Right cardiac atrium (tissue), 5 donors: Measurements from ENCODE around the gene ERAS. TPM values are rescaled to one million over a fixed set of nuclear protein-coding genes. Genes with fewer than 3 reads are reported as not detected.

Experiments used
- ATAC-seq, 2 donors: fragments of 200-7000 bp; cut with Tn5 transposase; one replicate each; pipeline versions ENCODE4 v1.8.0 to v1.9.1; 2020; ENCODE audit warnings: moderate library complexity in 2 of 2, mild to moderate bottlenecking in 1 of 2
- DNase-seq, 3 donors: peaks; one replicate each; pipeline ENCODE4 v3.0.0-alpha.2; 2020
- H3K27ac ChIP-seq: one replicate; pipeline ENCODE4 v1.5.1; 2013; ENCODE audit warnings: mild to moderate bottlenecking, low read length, control low read depth, moderate library complexity
- H3K27me3 ChIP-seq: one replicate; pipeline ENCODE4 v1.6.1; 2013; ENCODE audit not compliant: control insufficient read depth, insufficient read depth
- H3K4me1 ChIP-seq: one replicate; pipeline ENCODE4 v1.6.1; 2013; ENCODE audit warnings: low read length; ENCODE audit not compliant: control insufficient read depth, insufficient read depth
- H3K4me3 ChIP-seq: one replicate; pipeline ENCODE4 v1.5.1; 2013; ENCODE audit warnings: low read length, control low read depth
- H3K9me3 ChIP-seq: one replicate; pipeline ENCODE4 v1.6.1; 2013; ENCODE audit warnings: low read length; ENCODE audit not compliant: control insufficient read depth
- WGBS: extraction: QIAGEN DNeasy Blood & Tissue Kit; methylation state at CpG from one replicate; pipeline ENCODE4 v1.1.7; 2013; 5-methylcytosine and 5-hydroxymethylcytosine counted together
- intact Hi-C, 4 donors: fragments of 100-400 bp; cut with DNase I; formaldehyde crosslinking; loops; one replicate each; pipeline versions ENCODE4 v1.11.0 to v1.14.0; 2022 to 2023
- polyA plus RNA-seq: library from polyadenylated mRNA; stranded (reverse); fragments of 200-250 nt; gene quantifications from one replicate; pipeline ENCODE4 v1.2.3, GENCODE V29; 2013
- total RNA-seq, 4 donors: library from RNA; stranded (reverse); fragmentation: NEBNext Ultra II Directional; extraction: Animal tissue kit (Norgen Biotek cat#: 25700); gene quantifications; one replicate each; pipeline ENCODE4 v1.2.1, GENCODE V29; 2021
- donor health status: healthy with polysubstance abuse.
- donor health status: DM: no; HTN: yes; CAD: no.
- donor health status: DM: no; HTN: no; CAD: no.
- donor health status: DM: no; HTN: yes; CAD: no; lungs with severe emphysema.
- donor health status: DM: yes; HTN: yes; CAD: no.

The ERAS gene
- total and polyA plus RNA-seq, 5 donors = not detected

DNA sequence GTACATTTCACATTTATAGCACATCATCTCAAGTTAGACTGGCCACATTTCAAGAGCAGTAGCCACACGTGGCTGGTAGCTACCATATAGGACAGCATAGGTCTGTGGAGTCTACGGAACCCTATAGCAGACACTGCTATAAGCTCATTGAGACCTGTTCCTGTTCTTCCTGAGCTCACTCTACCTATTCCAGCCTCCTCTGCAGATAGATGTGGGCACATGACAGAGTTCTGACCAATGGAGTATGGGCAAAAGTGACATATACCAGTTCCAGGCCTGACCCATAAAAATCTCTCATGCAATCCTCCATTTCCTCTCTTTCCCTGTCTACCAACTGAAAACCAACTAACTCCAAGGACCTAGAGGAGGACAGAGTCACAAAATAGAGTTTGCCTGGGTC, 28.0 kb upstream of the ERAS start:
- H3K27ac ChIP-seq = no peak overlapping the region
- no peak for ATAC-seq
- DNase-seq = no peak
- H3K9me3 ChIP-seq = no peaks in the 10 kb centered on the region
- no peaks in the 10 kb centered on the region for H3K4me1 ChIP-seq
- H3K4me3 ChIP-seq = no peak overlapping the region
- H3K27me3 ChIP-seq = no peaks in the 10 kb centered on the region
- 76% methylated on average over 2 of the region's 2 CpGs for WGBS
- intact Hi-C loops = loop anchor here in 1 of 4 donors (10.0 kb wide), 1 partner anchor 54 kb away; no protein-coding TSS in a partner anchor

DNA sequence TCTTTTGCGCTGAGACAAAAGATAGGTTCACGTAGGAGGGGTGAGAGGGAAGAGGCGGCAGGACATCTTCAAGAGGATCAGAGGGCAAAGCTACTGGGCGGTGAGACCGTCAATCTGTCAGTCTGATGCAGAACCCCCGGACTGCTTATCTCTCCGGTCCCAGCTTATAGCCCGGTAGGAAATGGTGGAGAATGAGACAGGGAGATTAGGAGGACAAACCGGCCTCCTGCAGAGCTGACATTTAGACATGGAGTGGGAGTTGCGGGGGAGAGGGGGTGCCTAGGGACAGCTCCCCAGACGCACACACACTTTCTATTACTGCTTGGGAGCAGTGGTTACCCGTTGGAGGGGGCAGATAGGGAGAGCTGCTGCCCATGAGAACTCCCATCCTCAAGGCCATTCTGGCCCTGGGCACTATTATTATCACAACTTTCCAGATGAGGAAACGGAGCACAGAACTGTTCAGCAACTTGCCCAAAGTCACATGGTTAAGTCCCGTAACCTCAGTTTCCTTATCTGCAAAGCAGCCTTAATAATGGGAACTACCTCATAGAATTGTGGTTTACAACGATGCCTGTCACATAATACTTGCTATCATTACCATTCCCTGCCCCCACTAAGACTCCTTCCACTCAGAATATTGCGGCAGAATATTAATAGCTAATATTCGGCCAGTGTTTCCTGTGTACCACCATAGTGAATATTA, 25.6 kb upstream of the ERAS start:
- Histone ChIP-seq H3K27ac (peak overlapping the region; percentile 91), H3K4me1 (no peaks in the 10 kb centered on the region), H3K27me3 (no peaks in the 10 kb centered on the region), H3K9me3 (no peaks in the 10 kb centered on the region), H3K4me3 (peak overlapping the region; percentile 45)
- DNase-seq (no peak), ATAC-seq (no peak)
- intact Hi-C loops = no loop called here
- WGBS = 17% methylated on average over 17 of the region's 17 CpGs

DNA sequence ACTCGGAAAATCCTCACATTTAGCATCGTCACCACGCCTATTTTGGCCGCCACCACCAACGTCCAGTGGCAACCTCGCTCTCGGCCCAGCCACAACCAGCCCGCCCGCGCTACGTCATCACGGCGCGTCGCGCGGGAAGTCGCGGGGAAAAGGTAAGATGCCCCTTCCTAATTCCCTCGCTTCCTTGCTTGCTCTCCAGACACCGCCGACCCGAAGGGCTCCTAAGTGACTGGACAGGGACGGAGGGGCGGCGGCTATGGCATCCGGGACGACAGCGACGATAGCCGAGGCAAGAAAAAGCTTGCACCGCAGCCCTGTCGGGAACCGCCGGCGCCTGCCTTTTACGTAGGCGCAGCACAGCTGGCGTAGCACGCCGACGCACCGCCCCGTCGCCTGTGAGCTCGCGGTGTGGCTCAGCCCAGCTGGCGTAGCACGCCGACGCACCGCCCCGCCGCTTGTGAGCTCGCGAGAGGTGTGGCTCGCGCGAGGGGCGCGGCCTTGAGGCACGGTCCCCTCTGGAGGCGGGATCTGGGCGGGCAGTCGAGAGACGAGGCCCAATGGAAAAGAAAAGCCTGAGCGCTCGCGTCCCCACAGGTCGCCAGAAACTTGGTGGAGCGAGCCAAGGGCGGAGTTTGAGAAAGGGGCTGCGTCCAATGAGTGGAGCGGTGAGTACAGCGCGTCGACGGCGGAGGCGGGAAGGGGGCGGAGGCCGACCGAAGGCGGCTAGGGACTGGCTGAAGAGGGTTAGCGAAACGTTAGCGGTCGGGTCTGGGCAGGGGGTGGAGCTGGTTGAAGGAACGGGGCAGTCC, 24.8 kb upstream of the ERAS start, which contains the start of gene HDAC6:
Gene HDAC6, plus strand, starts transcription at position 788 of the 809 bp plus-strand sequence. CDS start 626 bp downstream, outside the sequence.
- no peaks in the 10 kb centered on the region for H3K27me3 ChIP-seq
- peak within 1 kb of the TSS; percentile 65 for H3K4me3 ChIP-seq
- H3K9me3 ChIP-seq = no peaks in the 10 kb centered on the region
- intact Hi-C loops = no loop called here
- WGBS = under 1% methylated on average over 89 of the region's 89 CpGs
- no peaks in the 10 kb centered on the region for H3K4me1 ChIP-seq
- H3K27ac ChIP-seq = peak within 1 kb of the TSS; percentile 92
- DNase-seq (peak; percentile 97 to 99 (median 98)), ATAC-seq (peak; percentile 96 to 97)

DNA sequence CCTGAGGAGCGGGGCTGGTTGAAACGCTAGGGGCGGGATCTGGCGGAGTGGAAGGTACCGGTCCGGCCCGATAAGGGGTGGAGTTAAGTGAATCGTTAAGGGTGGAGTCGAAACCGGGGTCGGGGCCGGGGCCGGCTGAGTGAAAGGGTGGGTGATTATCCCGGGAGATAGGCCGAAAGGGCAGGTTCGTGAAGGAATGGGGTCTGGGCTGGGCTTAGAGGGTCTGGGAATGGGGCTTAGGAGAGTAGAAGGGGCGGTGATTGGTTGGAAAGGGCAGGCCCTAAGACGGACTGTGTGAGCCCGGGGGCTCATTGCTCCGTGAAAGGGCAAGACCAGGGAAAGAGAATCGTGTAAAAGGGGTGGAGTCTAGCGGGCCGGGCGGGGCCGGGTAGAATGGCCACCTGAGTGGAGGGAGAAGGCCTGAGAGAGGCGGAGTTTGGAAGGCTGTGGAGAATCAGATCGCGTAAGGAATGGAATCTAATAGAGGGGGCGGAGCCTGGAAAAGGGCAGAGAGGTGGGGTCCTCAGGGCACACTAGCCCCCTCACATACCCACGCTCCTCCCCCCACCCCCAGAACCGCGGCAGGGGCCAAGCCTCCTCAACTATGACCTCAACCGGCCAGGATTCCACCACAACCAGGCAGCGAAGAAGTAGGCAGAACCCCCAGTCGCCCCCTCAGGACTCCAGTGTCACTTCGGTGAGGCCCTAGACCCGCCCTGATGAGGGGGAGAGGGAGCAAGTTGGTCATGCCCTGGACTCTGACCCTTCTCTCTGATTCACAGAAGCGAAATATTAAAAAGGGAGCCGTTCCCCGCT, 24.0 kb upstream of the ERAS start:
- H3K4me3 ChIP-seq = peak overlapping the region; percentile 65
- intact Hi-C loops = no loop called here
- peak; percentile 87 to 95 (median 90) for DNase-seq
- no peaks in the 10 kb centered on the region for H3K4me1 ChIP-seq
- WGBS = 5% methylated on average over 40 of the region's 40 CpGs
- no peaks in the 10 kb centered on the region for H3K27me3 ChIP-seq
- H3K9me3 ChIP-seq = no peaks in the 10 kb centered on the region
- peak overlapping the region; percentile 92 for H3K27ac ChIP-seq
- peak; percentile 72 to 80 for ATAC-seq

DNA sequence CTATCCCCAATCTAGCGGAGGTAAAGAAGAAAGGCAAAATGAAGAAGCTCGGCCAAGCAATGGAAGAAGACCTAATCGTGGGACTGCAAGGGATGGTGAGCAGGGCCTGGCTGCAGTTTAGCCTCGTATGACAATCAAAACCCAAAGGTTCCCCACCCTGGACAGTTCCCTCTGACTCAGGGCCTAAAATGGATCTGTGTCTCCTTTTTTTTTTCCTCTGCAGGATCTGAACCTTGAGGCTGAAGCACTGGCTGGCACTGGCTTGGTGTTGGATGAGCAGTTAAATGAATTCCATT, 23.5 kb upstream of the ERAS start:
- ATAC-seq (no peak), DNase-seq (no peak)
- Histone ChIP-seq H3K9me3 (no peaks in the 10 kb centered on the region), H3K4me1 (no peaks in the 10 kb centered on the region), H3K27me3 (no peaks in the 10 kb centered on the region), H3K27ac (peak overlapping the region; percentile 92), H3K4me3 (peak overlapping the region; percentile 65)
- 50% methylated on average over 4 of the region's 4 CpGs for WGBS
- intact Hi-C loops = no loop called here

DNA sequence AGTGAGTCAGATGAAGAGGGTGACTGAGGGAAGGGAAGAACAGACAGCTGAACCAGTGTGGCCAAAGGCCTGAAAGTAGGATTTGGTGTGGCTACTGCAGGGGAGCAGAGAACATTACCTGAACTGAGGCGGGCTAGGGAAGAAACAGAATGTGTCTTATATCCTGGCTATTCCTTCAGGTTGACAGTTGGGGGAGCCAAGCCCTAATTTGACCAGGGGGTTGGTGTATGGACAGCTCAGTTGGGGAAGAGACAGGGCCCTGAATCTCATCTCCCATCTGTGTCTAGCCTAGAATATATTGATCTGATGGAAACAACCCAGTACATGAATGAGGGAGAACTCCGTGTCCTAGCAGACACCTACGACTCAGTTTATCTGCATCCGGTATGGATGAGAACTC, 20.2 kb upstream of the ERAS start:
- Histone ChIP-seq H3K9me3 (no peaks in the 10 kb centered on the region), H3K4me1 (no peaks in the 10 kb centered on the region), H3K4me3 (no peak overlapping the region), H3K27ac (no peak overlapping the region), H3K27me3 (no peaks in the 10 kb centered on the region)
- DNase-seq = no peak
- intact Hi-C loops = no loop called here
- WGBS = 93% methylated on average over 4 of the region's 4 CpGs
- no peak for ATAC-seq

DNA sequence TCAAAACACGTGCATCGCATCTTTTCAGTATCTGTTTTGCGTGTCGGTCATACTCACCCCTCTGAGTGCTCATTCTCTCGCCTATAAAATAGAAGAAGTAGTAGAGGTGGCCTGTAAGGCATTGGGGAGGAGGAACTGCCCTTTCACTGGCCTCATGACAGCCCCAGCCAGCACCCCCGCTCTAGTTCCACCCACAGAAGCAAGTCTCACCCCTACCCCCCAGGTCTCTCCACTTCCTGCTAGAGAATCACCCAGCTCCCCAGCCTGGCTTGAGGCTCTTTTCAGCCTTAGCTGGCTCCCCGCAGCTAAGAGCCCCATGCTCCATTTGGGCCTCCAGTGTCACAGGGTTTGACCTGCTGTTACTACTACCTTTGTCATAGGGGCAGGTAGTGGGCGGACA, 12.7 kb upstream of the ERAS start:
- no peaks in the 10 kb centered on the region for H3K27me3 ChIP-seq
- no peaks in the 10 kb centered on the region for H3K9me3 ChIP-seq
- 97% methylated on average over 8 of the region's 8 CpGs for WGBS
- intact Hi-C loops = no loop called here
- H3K4me3 ChIP-seq = no peak overlapping the region
- H3K27ac ChIP-seq = no peak overlapping the region
- no peaks in the 10 kb centered on the region for H3K4me1 ChIP-seq
- no peak for ATAC-seq
- no peak for DNase-seq

DNA sequence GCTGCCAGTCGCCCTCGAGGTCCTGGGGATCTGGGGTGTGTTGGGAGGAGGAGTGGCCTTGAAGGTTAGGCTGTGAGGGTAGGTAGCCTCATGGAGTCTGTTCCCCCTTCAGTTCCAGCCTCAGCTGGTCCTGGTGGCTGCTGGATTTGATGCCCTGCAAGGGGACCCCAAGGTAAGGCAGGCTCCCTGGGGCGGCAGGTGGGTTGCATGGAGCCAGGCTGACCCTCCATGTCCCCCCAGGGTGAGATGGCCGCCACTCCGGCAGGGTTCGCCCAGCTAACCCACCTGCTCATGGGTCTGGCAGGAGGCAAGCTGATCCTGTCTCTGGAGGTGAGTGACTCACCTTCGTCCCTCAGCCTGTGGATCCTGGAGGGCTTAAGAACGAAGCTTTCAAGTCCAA, 11.6 kb upstream of the ERAS start:
- intact Hi-C loops = no loop called here
- no peak for DNase-seq
- Histone ChIP-seq H3K4me1 (no peaks in the 10 kb centered on the region), H3K4me3 (no peak overlapping the region), H3K9me3 (no peaks in the 10 kb centered on the region), H3K27me3 (no peaks in the 10 kb centered on the region), H3K27ac (no peak overlapping the region)
- 95% methylated on average over 8 of the region's 8 CpGs for WGBS
- ATAC-seq = no peak

DNA sequence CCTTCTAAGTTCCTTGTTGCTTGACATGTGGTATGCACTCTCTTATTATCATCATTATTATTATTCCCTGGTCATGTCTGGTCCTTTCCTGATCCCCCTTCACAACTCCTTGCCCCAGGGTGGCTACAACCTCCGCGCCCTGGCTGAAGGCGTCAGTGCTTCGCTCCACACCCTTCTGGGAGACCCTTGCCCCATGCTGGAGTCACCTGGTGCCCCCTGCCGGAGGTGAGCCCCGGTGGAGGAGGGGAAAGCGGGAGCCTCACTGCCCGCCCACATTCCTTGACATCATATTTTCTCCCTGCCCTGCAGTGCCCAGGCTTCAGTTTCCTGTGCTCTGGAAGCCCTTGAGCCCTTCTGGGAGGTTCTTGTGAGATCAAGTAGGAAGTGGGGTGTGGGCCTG, 11.0 kb upstream of the ERAS start:
- no peak overlapping the region for H3K4me3 ChIP-seq
- no peak overlapping the region for H3K27ac ChIP-seq
- no peaks in the 10 kb centered on the region for H3K27me3 ChIP-seq
- H3K9me3 ChIP-seq = no peaks in the 10 kb centered on the region
- DNase-seq (no peak), ATAC-seq (no peak)
- intact Hi-C loops = no loop called here
- WGBS = 89% methylated on average over 8 of the region's 8 CpGs
- no peaks in the 10 kb centered on the region for H3K4me1 ChIP-seq

DNA sequence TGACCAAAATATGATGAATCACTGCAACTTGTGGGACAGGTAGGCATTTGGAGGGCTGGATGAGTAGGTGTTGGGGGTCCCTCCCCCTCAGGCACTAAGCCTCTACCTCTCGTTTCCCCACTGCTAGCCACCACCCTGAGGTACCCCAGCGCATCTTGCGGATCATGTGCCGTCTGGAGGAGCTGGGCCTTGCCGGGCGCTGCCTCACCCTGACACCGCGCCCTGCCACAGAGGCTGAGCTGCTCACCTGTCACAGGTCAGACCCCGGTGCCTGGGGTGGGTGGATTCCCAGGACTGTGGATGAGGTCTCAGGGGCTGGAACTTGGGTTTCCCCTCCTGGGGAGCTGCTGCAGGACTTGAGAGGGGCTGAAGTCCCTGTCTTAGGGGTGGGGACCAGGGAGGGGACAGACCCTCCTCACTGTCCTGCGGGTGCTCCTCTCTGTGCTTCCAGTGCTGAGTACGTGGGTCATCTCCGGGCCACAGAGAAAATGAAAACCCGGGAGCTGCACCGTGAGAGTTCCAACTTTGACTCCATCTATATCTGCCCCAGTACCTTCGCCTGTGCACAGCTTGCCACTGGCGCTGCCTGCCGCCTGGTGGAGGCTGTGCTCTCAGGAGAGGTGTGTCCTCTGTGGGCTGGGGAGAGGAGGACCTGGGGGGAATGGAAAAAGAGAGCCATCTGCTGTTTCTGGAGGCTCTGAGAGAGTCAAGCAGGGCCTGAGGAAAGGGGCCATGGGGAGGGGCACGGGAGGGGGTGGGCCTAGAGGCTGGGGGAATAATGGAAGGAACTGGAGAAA, 10.1 kb upstream of the ERAS start:
- DNase-seq (no peak), ATAC-seq (no peak)
- 95% methylated on average over 18 of the region's 18 CpGs for WGBS
- Histone ChIP-seq H3K9me3 (no peaks in the 10 kb centered on the region), H3K4me3 (no peak overlapping the region), H3K27ac (no peak overlapping the region), H3K27me3 (no peaks in the 10 kb centered on the region), H3K4me1 (no peaks in the 10 kb centered on the region)
- intact Hi-C loops = no loop called here
